OCI-LY3 (cell line): Measurements from ENCODE around the gene PRL.

ENCODE experiments used
- H2AFZ ChIP-seq: fragments of 200-600, 300-600 bp; shearing (Covaris generic); 2 replicates; pipeline ENCODE4 v1.6.0; 2014; ENCODE audit warnings: antibody characterized with exemption, low read depth, low read length
- H3K27ac ChIP-seq: fragments of 200-600, 300-600 bp; sonication (generic); 2 replicates; pipeline ENCODE4 v1.5.1; 2014; ENCODE audit warnings: mild to moderate bottlenecking, low read length, moderate library complexity, mixed read lengths
- H3K27me3 ChIP-seq: fragments of 200-600, 300-600 bp; sonication (generic); 2 replicates; pipeline ENCODE4 v1.6.1; 2014; ENCODE audit warnings: low read depth, low read length, mixed read lengths
- H3K36me3 ChIP-seq: fragments of 200-600, 300-600 bp; sonication (generic); replicated peaks from 2 replicates; pipeline ENCODE3; 2014; ENCODE audit warnings: low read depth, low read length, mixed read lengths
- H3K4me1 ChIP-seq: fragments of 300-600, 200-600 bp; sonication (generic); 2 replicates; pipeline ENCODE4 v1.6.1; 2014; ENCODE audit warnings: low read length, mixed read lengths
- H3K4me2 ChIP-seq: fragments of 200-600, 300-600 bp; sonication (generic); 2 replicates; pipeline ENCODE4 v1.6.1; 2014; ENCODE audit warnings: low read length, mixed read lengths
- H3K4me3 ChIP-seq: fragments of 300-600, 200-600 bp; sonication (generic); 2 replicates; pipeline ENCODE4 v1.5.1; 2014; ENCODE audit warnings: antibody characterized with exemption, mild to moderate bottlenecking, low read length, moderate library complexity
- H3K79me2 ChIP-seq: fragments of 300-600, 200-600 bp; shearing (Covaris generic); 2 replicates; pipeline ENCODE4 v1.6.1; 2014; ENCODE audit warnings: mild to moderate bottlenecking, low read length, mixed read lengths
- H3K9ac ChIP-seq: fragments of 300-600, 200-600 bp; shearing (Covaris generic); 2 replicates; pipeline ENCODE4 v1.6.0; 2014; ENCODE audit warnings: mild to moderate bottlenecking, low read length, moderate library complexity
- H3K9me3 ChIP-seq: fragments of 200-600, 300-600 bp; shearing (Covaris generic); 2 replicates; pipeline ENCODE4 v1.6.1; 2014; ENCODE audit warnings: low read length, mixed read lengths; ENCODE audit not compliant: insufficient read depth
- H4K20me1 ChIP-seq: fragments of 200-600, 300-600 bp; sonication (generic); 2 replicates; pipeline ENCODE4 v1.6.1; 2016; ENCODE audit warnings: low read length, mixed read lengths; ENCODE audit not compliant: insufficient read depth
- EZH2phosphoT487 ChIP-seq: fragments of 200-600 bp; shearing (Covaris generic); IDR thresholded peaks from 2 replicates; pipeline ENCODE4 v1.6.1; 2018; ENCODE audit warnings: antibody characterized with exemption, mixed run types, low read depth
- TF ChIP-seq, protein P1 (sequence below): fragments of 200-600, 300-600 bp; sonication (generic); IDR thresholded peaks from 2 replicates; pipeline ENCODE4 v1.5.1; 2014; ENCODE audit warnings: antibody characterized with exemption, low read length, low read depth

PRL gene

DNA sequence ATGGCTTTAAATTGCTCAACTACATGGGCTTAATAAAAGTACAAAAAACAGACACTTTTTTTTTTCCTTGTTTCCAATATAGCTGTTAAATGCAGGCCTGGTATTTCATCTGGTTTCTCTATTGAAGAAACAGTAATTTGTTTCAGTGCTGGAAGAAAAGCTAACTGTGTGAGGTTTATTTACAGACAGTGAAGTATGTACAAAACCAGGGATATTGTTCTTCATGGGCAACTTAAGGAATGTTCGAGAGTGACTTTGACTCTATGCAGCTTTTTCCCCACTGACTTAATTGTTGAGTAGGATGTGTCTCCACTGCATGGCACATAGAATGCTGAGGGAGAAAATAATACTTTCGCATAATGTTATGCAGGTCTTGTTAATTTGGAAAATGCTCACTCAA, 31.0 kb upstream of the PRL start:
- no peak overlapping the region for H2AFZ ChIP-seq
- H3K36me3 ChIP-seq, result no peaks in the 10 kb centered on the region
- H3K9me3 ChIP-seq, result no peaks in the 10 kb centered on the region
- H3K4me3 ChIP-seq, result no peak overlapping the region
- H3K27ac ChIP-seq, result no peak overlapping the region
- TF ChIP-seq EZH2phosphoT487, result no peak
- TF ChIP-seq, protein P1, sequence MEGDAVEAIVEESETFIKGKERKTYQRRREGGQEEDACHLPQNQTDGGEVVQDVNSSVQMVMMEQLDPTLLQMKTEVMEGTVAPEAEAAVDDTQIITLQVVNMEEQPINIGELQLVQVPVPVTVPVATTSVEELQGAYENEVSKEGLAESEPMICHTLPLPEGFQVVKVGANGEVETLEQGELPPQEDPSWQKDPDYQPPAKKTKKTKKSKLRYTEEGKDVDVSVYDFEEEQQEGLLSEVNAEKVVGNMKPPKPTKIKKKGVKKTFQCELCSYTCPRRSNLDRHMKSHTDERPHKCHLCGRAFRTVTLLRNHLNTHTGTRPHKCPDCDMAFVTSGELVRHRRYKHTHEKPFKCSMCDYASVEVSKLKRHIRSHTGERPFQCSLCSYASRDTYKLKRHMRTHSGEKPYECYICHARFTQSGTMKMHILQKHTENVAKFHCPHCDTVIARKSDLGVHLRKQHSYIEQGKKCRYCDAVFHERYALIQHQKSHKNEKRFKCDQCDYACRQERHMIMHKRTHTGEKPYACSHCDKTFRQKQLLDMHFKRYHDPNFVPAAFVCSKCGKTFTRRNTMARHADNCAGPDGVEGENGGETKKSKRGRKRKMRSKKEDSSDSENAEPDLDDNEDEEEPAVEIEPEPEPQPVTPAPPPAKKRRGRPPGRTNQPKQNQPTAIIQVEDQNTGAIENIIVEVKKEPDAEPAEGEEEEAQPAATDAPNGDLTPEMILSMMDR, result no peak
- H4K20me1 ChIP-seq, result no peaks in the 10 kb centered on the region
- no peaks in the 10 kb centered on the region for H3K4me1 ChIP-seq
- no peaks in the 10 kb centered on the region for H3K79me2 ChIP-seq
- H3K27me3 ChIP-seq, result no peaks in the 10 kb centered on the region
- no peak overlapping the region for H3K4me2 ChIP-seq
- no peak overlapping the region for H3K9ac ChIP-seq

DNA sequence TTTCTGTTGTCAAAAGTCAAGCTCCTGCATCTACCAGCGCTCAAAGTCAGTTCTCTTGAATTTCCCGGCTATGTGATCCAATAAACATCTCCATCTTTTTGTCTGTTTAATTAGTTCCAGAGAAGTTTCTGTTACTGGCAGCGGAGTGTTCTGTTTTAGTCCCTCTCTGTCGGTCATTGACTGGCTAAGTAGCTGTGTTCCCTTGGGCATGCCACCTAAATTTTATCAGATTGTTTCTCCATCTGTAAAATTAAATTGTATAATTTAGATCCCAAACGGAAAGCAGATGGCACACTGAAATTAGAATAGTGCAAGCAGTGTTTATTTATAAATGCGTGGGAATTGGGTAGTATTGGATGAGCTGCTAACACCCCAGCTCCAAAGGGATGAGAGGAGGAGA, 29.7 kb upstream of the PRL start:
- no peaks in the 10 kb centered on the region for H4K20me1 ChIP-seq
- no peak overlapping the region for H3K27ac ChIP-seq
- no peak for TF ChIP-seq EZH2phosphoT487
- TF ChIP-seq, protein P1, result no peak
- H2AFZ ChIP-seq, result no peak overlapping the region
- H3K4me1 ChIP-seq, result no peaks in the 10 kb centered on the region
- no peak overlapping the region for H3K9ac ChIP-seq
- H3K4me2 ChIP-seq, result no peak overlapping the region
- H3K79me2 ChIP-seq, result no peaks in the 10 kb centered on the region
- no peaks in the 10 kb centered on the region for H3K36me3 ChIP-seq
- no peaks in the 10 kb centered on the region for H3K27me3 ChIP-seq
- no peaks in the 10 kb centered on the region for H3K9me3 ChIP-seq
- H3K4me3 ChIP-seq, result no peak overlapping the region

DNA sequence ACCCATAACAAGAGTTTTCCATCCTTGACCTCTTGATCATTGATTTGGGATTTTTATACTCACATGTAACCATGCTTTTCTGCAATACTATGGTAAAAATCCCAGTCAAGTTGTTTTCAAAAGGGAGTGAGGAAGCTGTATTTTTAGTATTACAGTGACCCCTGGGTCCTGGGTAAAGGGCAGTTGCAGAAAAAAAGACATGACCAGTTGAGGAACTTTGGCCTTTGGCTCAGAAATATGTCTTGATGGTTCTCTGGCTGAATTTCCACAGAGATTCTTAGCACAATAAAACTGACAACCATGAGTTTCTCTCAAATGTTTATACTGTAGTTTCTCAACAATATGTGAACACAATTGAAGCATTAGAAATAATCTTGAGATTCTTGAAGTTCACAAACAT, 28.6 kb upstream of the PRL start:
- no peaks in the 10 kb centered on the region for H3K79me2 ChIP-seq
- no peak overlapping the region for H3K9ac ChIP-seq
- no peaks in the 10 kb centered on the region for H4K20me1 ChIP-seq
- no peak overlapping the region for H3K27ac ChIP-seq
- no peak for TF ChIP-seq EZH2phosphoT487
- TF ChIP-seq, protein P1, result no peak
- no peaks in the 10 kb centered on the region for H3K4me1 ChIP-seq
- no peak overlapping the region for H3K4me3 ChIP-seq
- no peak overlapping the region for H3K4me2 ChIP-seq
- no peaks in the 10 kb centered on the region for H3K36me3 ChIP-seq
- H2AFZ ChIP-seq, result no peak overlapping the region
- no peaks in the 10 kb centered on the region for H3K9me3 ChIP-seq
- no peaks in the 10 kb centered on the region for H3K27me3 ChIP-seq

DNA sequence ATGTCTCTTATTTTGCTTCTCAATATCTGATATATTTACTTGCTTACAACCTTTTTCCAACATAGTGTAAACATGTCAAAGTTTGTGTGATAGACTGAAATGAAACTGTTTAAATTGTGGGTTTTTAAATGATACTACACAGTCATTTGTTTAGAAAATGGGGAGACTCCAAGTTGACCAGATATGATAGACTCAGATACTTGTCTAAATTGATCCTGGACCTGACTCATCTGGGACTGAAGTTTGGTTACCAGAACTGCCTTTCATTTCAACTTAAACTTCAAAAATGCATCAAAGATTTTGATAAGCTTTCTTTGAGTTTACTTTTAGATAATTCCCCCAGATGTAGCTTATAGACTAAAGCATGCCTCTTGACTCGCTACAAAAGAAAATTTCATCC, 27.0 kb upstream of the PRL start:
- Histone ChIP-seq H3K4me2 (no peak overlapping the region), H3K4me3 (no peak overlapping the region), H3K9me3 (no peaks in the 10 kb centered on the region), H2AFZ (no peak overlapping the region), H3K27me3 (no peaks in the 10 kb centered on the region), H3K4me1 (no peaks in the 10 kb centered on the region), H3K27ac (no peak overlapping the region), H3K36me3 (no peaks in the 10 kb centered on the region), H3K79me2 (no peaks in the 10 kb centered on the region), H4K20me1 (no peaks in the 10 kb centered on the region), H3K9ac (no peak overlapping the region)
- TF ChIP-seq, protein P1, result no peak
- no peak for TF ChIP-seq EZH2phosphoT487
